RKO (cell line): ENCODE results near the gene BABAM1.
"Not testable (repeated sequence)": the region's sequence is repeated elsewhere in the genome, so short reads cannot be mapped to it uniquely, and the experiment has no call there.

ENCODE experiments used
- DNase-seq: peaks from one replicate; pipeline ENCODE4 v3.0.0-alpha.2; 2016; ENCODE audit warnings: low spot score

The BABAM1 gene

GRCh38 chr19:17275441-17276175 lies 8.4 kb downstream of the BABAM1 start:
- no peak for DNase-seq

GRCh38 chr19:17279436-17279835 lies 12.2 kb downstream of the BABAM1 start:
- DNase-seq: no peak

- no peak for DNase-seq
These were observed 14.4 kb downstream of the BABAM1 start, which contains the start of gene ANKLE1 for GRCh38 chr19:17281391-17282304. TSS of gene ANKLE1 (plus strand) at chr19:17281901. CDS start at chr19:17281921, 20 bp downstream.

- peak; percentile 76 for DNase-seq
These were observed 15.4 kb downstream of the BABAM1 start for GRCh38 chr19:17282488-17283125.

- no peak for DNase-seq
These were observed 16.3 kb downstream of the BABAM1 start for GRCh38 chr19:17283504-17283996.

GRCh38 chr19:17285415-17286135 lies 18.3 kb downstream of the BABAM1 start:
- DNase-seq: no peak

- no peak for DNase-seq
These were observed 19.0 kb downstream of the BABAM1 start for GRCh38 chr19:17286263-17286662.

GRCh38 chr19:17286752-17287151 lies 19.5 kb downstream of the BABAM1 start:
- DNase-seq: no peak

GRCh38 chr19:17289489-17289888 lies 22.2 kb downstream of the BABAM1 start:
- no peak for DNase-seq

GRCh38 chr19:17292301-17293074 lies 25.2 kb downstream of the BABAM1 start:
- peak; percentile 92 for DNase-seq

- no peak for DNase-seq
These were observed 26.4 kb downstream of the BABAM1 start for GRCh38 chr19:17293605-17294004.

- peak; percentile 53 for DNase-seq
These were observed 27.0 kb downstream of the BABAM1 start for GRCh38 chr19:17294051-17294891.

GRCh38 chr19:17295551-17295950 lies 28.3 kb downstream of the BABAM1 start:
- DNase-seq: not testable (repeated sequence)

GRCh38 chr19:17296273-17296672 lies 29.0 kb downstream of the BABAM1 start:
- peak; percentile 90 for DNase-seq

- no peak for DNase-seq
These were observed 29.7 kb downstream of the BABAM1 start for GRCh38 chr19:17296976-17297375.

- no peak for DNase-seq
These were observed 33.9 kb downstream of the BABAM1 start for GRCh38 chr19:17300992-17301619.

- no peak for DNase-seq
These were observed 35.3 kb downstream of the BABAM1 start for GRCh38 chr19:17302391-17303166.

GRCh38 chr19:17303167-17303939 lies 36.1 kb downstream of the BABAM1 start, which contains the start of gene ABHD8:
TSS of gene ABHD8 (minus strand) at chr19:17303425. CDS start at chr19:17301616, 1,809 bp downstream.
- peak; percentile 93 for DNase-seq
